HepG2 (cell line): ENCODE results near the gene CHMP1B. TPM values are rescaled to one million over a fixed set of nuclear protein-coding genes. Genes with fewer than 3 reads are reported as not detected.
A peak's percentile ranks its signal among the peaks of the same experiment; 100 is the strongest.

Source experiments
- FOSL2 ChIP-seq: sonication (generic); formaldehyde crosslinking; IDR thresholded peaks from 2 replicates; pipeline ENCODE4 v1.4.0; 2020; ENCODE audit warnings: missing genetic modification reagents
- GATAD2A ChIP-seq: IDR thresholded peaks from 2 replicates; pipeline ENCODE4 v1.6.1; 2016
- MYC ChIP-seq: sonication (generic); formaldehyde crosslinking; IDR thresholded peaks from 2 replicates; pipeline ENCODE4 v1.9.0; 2021; ENCODE audit warnings: missing genetic modification reagents, borderline replicate concordance
- ZC3H13 ChIP-seq: sonication (generic); formaldehyde crosslinking; IDR thresholded peaks from 2 replicates; pipeline ENCODE4 v1.8.1; 2023; ENCODE audit warnings: mild to moderate bottlenecking, missing genetic modification reagents, moderate library complexity
- ZNF225 ChIP-seq: sonication (generic); formaldehyde crosslinking; IDR thresholded peaks from 2 replicates; pipeline ENCODE4 v1.4.0; 2020; ENCODE audit warnings: mild to moderate bottlenecking, missing genetic modification reagents
- ZNF530 ChIP-seq: sonication (generic); formaldehyde crosslinking; IDR thresholded peaks from 2 replicates; pipeline ENCODE4 v1.5.0; 2020; ENCODE audit warnings: low read depth, mild to moderate bottlenecking, missing genetic modification reagents
- ZNF550 ChIP-seq: sonication (generic); formaldehyde crosslinking; IDR thresholded peaks from 2 replicates; pipeline ENCODE4 v1.4.0; 2020; ENCODE audit warnings: mild to moderate bottlenecking, missing genetic modification reagents, borderline replicate concordance
- ZNF747 ChIP-seq: sonication (generic); formaldehyde crosslinking; IDR thresholded peaks from 2 replicates; pipeline ENCODE4 v1.8.1; 2023; ENCODE audit warnings: missing genetic modification reagents, mild to moderate bottlenecking, borderline replicate concordance
- ZSCAN30 ChIP-seq: sonication (generic); formaldehyde crosslinking; IDR thresholded peaks from 2 replicates; pipeline ENCODE4 v1.5.0; 2020; ENCODE audit warnings: mild to moderate bottlenecking, missing genetic modification reagents
- polyA plus RNA-seq, 8 experiments: library from polyadenylated mRNA; depleted of rRNA in 3 of 8; stranded (reverse) in 7 of 8; unstranded in 1 of 8; fragments of >200 nt; fragmentation: Illumina TruSeq in 4 of 8; extraction: Trizol in 4 of 8; gene quantifications; 2 replicates each; pipeline versions ENCODE4 v1.2.1 to v1.2.3, GENCODE V29; 2011 to 2016; ENCODE audit warnings: low read depth in 4 of 8, missing spikeins in 1 of 8, mixed read lengths in 1 of 8; ENCODE audit not compliant: insufficient read depth in 1 of 8
- total RNA-seq, 5 experiments: library from RNA; depleted of rRNA; stranded (reverse); fragments of >200 nt; fragmentation: Illumina TruSeq; extraction: Trizol; gene quantifications; 2 replicates each; pipeline ENCODE4 v1.2.3, GENCODE V29; 2016; ENCODE audit warnings: low read depth in 1 of 5
- TF ChIP-seq, protein P1 (sequence below), 2 experiments: sonication (generic) in 1 of 2; formaldehyde crosslinking in 1 of 2; IDR thresholded peaks; 2 replicates each; pipeline versions ENCODE4 v1.4.0 to v1.6.1; 2016 to 2020; ENCODE audit warnings: borderline replicate concordance in 1 of 2, low read depth in 1 of 2, mild to moderate bottlenecking in 1 of 2, missing genetic modification reagents in 1 of 2
- TF ChIP-seq, protein P2 (sequence below): IDR thresholded peaks from 2 replicates; pipeline ENCODE4 v1.4.0; 2020; ENCODE audit warnings: mild to moderate bottlenecking, missing genetic modification reagents
- TF ChIP-seq, protein P3 (sequence below): sonication (generic); formaldehyde crosslinking; IDR thresholded peaks from 2 replicates; pipeline ENCODE4 v1.5.1; 2020; ENCODE audit warnings: mild to moderate bottlenecking, missing genetic modification reagents, borderline replicate concordance
- TF ChIP-seq, protein P4 (sequence below): sonication (generic); formaldehyde crosslinking; IDR thresholded peaks from 2 replicates; pipeline ENCODE4 v1.4.0; 2020; ENCODE audit warnings: missing genetic modification reagents

Gene CHMP1B
- total and polyA plus RNA-seq, 2 of the 13 experiments (the other 11 are each of a cell fraction or from before 2014, with no cell fraction given): 18.8 to 20.2 TPM

DNA sequence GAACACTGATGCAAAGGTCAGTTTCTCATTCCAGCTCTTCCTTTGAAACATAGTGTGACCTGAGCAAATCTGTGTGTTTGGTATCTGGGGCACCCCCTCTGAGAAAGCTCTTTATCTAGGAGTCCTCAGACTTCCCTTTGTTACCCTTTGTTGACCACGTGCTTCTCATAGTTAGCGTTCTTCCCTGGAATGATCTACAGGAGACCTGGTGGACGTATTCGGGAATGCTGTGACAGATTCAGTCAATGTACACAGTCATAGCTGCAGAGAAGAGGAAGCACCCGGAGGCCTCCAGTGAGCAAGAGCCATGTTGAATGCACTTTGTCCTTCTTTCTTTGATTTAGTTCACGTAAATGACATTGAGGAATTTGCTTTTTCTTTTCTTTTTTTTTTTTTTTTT is 10.7 kb upstream of the CHMP1B start (continued):
- TF ChIP-seq ZNF747 (CRISPR knock-in tag): no peak
- no peak for TF ChIP-seq ZC3H13 (CRISPR knock-in tag)
- TF ChIP-seq ZSCAN30 (CRISPR knock-in tag): no peak
- TF ChIP-seq, protein P1, sequence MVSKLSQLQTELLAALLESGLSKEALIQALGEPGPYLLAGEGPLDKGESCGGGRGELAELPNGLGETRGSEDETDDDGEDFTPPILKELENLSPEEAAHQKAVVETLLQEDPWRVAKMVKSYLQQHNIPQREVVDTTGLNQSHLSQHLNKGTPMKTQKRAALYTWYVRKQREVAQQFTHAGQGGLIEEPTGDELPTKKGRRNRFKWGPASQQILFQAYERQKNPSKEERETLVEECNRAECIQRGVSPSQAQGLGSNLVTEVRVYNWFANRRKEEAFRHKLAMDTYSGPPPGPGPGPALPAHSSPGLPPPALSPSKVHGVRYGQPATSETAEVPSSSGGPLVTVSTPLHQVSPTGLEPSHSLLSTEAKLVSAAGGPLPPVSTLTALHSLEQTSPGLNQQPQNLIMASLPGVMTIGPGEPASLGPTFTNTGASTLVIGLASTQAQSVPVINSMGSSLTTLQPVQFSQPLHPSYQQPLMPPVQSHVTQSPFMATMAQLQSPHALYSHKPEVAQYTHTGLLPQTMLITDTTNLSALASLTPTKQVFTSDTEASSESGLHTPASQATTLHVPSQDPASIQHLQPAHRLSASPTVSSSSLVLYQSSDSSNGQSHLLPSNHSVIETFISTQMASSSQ (IDR thresholded peaks at IDR 0.05; ENCODE audit: low read depth): no peak
- TF ChIP-seq, protein P1 (CRISPR knock-in tag; IDR thresholded peaks at IDR 0.05; ENCODE audit: borderline replicate concordance): no peak
- TF ChIP-seq MYC (CRISPR knock-in tag): peak; percentile 41
- TF ChIP-seq ZNF225 (CRISPR knock-in tag): no peak
- TF ChIP-seq FOSL2: peak; percentile 53; the same call in 1 of the 2 replicates
- TF ChIP-seq GATAD2A (CRISPR knock-in tag): peak; percentile 61
- TF ChIP-seq ZNF530 (CRISPR knock-in tag): no peak
- TF ChIP-seq, protein P2, sequence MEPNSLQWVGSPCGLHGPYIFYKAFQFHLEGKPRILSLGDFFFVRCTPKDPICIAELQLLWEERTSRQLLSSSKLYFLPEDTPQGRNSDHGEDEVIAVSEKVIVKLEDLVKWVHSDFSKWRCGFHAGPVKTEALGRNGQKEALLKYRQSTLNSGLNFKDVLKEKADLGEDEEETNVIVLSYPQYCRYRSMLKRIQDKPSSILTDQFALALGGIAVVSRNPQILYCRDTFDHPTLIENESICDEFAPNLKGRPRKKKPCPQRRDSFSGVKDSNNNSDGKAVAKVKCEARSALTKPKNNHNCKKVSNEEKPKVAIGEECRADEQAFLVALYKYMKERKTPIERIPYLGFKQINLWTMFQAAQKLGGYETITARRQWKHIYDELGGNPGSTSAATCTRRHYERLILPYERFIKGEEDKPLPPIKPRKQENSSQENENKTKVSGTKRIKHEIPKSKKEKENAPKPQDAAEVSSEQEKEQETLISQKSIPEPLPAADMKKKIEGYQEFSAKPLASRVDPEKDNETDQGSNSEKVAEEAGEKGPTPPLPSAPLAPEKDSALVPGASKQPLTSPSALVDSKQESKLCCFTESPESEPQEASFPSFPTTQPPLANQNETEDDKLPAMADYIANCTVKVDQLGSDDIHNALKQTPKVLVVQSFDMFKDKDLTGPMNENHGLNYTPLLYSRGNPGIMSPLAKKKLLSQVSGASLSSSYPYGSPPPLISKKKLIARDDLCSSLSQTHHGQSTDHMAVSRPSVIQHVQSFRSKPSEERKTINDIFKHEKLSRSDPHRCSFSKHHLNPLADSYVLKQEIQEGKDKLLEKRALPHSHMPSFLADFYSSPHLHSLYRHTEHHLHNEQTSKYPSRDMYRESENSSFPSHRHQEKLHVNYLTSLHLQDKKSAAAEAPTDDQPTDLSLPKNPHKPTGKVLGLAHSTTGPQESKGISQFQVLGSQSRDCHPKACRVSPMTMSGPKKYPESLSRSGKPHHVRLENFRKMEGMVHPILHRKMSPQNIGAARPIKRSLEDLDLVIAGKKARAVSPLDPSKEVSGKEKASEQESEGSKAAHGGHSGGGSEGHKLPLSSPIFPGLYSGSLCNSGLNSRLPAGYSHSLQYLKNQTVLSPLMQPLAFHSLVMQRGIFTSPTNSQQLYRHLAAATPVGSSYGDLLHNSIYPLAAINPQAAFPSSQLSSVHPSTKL (CRISPR knock-in tag): peak; percentile 77
- no peak for TF ChIP-seq ZNF550 (CRISPR knock-in tag)
- TF ChIP-seq, protein P3, sequence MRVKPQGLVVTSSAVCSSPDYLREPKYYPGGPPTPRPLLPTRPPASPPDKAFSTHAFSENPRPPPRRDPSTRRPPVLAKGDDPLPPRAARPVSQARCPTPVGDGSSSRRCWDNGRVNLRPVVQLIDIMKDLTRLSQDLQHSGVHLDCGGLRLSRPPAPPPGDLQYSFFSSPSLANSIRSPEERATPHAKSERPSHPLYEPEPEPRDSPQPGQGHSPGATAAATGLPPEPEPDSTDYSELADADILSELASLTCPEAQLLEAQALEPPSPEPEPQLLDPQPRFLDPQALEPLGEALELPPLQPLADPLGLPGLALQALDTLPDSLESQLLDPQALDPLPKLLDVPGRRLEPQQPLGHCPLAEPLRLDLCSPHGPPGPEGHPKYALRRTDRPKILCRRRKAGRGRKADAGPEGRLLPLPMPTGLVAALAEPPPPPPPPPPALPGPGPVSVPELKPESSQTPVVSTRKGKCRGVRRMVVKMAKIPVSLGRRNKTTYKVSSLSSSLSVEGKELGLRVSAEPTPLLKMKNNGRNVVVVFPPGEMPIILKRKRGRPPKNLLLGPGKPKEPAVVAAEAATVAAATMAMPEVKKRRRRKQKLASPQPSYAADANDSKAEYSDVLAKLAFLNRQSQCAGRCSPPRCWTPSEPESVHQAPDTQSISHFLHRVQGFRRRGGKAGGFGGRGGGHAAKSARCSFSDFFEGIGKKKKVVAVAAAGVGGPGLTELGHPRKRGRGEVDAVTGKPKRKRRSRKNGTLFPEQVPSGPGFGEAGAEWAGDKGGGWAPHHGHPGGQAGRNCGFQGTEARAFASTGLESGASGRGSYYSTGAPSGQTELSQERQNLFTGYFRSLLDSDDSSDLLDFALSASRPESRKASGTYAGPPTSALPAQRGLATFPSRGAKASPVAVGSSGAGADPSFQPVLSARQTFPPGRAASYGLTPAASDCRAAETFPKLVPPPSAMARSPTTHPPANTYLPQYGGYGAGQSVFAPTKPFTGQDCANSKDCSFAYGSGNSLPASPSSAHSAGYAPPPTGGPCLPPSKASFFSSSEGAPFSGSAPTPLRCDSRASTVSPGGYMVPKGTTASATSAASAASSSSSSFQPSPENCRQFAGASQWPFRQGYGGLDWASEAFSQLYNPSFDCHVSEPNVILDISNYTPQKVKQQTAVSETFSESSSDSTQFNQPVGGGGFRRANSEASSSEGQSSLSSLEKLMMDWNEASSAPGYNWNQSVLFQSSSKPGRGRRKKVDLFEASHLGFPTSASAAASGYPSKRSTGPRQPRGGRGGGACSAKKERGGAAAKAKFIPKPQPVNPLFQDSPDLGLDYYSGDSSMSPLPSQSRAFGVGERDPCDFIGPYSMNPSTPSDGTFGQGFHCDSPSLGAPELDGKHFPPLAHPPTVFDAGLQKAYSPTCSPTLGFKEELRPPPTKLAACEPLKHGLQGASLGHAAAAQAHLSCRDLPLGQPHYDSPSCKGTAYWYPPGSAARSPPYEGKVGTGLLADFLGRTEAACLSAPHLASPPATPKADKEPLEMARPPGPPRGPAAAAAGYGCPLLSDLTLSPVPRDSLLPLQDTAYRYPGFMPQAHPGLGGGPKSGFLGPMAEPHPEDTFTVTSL: peak; percentile 36; the same call in 1 of the 2 replicates
- TF ChIP-seq, protein P4, sequence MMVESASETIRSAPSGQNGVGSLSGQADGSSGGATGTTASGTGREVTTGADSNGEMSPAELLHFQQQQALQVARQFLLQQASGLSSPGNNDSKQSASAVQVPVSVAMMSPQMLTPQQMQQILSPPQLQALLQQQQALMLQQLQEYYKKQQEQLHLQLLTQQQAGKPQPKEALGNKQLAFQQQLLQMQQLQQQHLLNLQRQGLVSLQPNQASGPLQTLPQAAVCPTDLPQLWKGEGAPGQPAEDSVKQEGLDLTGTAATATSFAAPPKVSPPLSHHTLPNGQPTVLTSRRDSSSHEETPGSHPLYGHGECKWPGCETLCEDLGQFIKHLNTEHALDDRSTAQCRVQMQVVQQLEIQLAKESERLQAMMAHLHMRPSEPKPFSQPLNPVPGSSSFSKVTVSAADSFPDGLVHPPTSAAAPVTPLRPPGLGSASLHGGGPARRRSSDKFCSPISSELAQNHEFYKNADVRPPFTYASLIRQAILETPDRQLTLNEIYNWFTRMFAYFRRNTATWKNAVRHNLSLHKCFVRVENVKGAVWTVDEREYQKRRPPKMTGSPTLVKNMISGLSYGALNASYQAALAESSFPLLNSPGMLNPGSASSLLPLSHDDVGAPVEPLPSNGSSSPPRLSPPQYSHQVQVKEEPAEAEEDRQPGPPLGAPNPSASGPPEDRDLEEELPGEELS (CRISPR knock-in tag): no peak
